Mucosa of descending colon (tissue), 3 donors: Measurements from ENCODE around the gene CREB5. TPM values are rescaled to one million over a fixed set of nuclear protein-coding genes. Genes with fewer than 3 reads are reported as not detected.

ENCODE experiments used
- ATAC-seq: fragments of 200-7000 bp; cut with Tn5 transposase; one replicate; pipeline ENCODE4 v1.9.1; 2020; ENCODE audit warnings: mild to moderate bottlenecking, moderate library complexity
- DNase-seq, 3 donors: peaks; one replicate each; pipeline ENCODE4 v3.0.0-alpha.2; 2020
- H3K36me3 ChIP-seq: fragments of 200-600 bp; one replicate; pipeline ENCODE4 v1.8.0; 2021; ENCODE audit warnings: low read depth, mild to moderate bottlenecking
- H3K4me1 ChIP-seq: fragments of 200-600 bp; one replicate; pipeline ENCODE4 v1.8.0; 2021; ENCODE audit warnings: low read depth, mild to moderate bottlenecking
- H3K4me3 ChIP-seq: fragments of 200-600 bp; one replicate; pipeline ENCODE4 v1.8.0; 2021; ENCODE audit warnings: mild to moderate bottlenecking
- H3K9me3 ChIP-seq: fragments of 200-600 bp; one replicate; pipeline ENCODE4 v1.8.0; 2021; ENCODE audit warnings: mild to moderate bottlenecking
- intact Hi-C, 2 donors: fragments of 100-400 bp; cut with DNase I in 1 of 2; cut with micrococcal nuclease in 1 of 2; formaldehyde crosslinking; loops; one replicate each; pipeline versions ENCODE4 v1.11.0 to v1.11.1; 2022; cut with DNase I, micrococcal nuclease
- total RNA-seq, 3 donors: library from RNA; stranded (reverse); fragmentation: NEBNext Ultra II Directional in 2 of 3; extraction: Animal tissue kit (Norgen Biotek cat#: 25700) in 2 of 3; gene quantifications; one replicate each; pipeline versions ENCODE4 v1.2.1 to v1.2.4, GENCODE V29; 2021 to 2023
- TF ChIP-seq, protein P1 (sequence below): fragments of 200-600 bp; IDR thresholded peaks from one replicate; pipeline ENCODE4 v1.8.0; 2022; ENCODE audit warnings: antibody characterized with exemption, mild to moderate bottlenecking
- donor health status: DM: no; HTN: no; CAD: no; lungs with moderate emphysema.
- donor health status: DM: no; HTN: no; CAD: no.
- donor health status: DM: no; HTN: yes; CAD: no.

CREB5 gene
- total RNA-seq, 3 donors from 2014 or later = 0.61 to 5.4 (median 1.9) TPM

DNA sequence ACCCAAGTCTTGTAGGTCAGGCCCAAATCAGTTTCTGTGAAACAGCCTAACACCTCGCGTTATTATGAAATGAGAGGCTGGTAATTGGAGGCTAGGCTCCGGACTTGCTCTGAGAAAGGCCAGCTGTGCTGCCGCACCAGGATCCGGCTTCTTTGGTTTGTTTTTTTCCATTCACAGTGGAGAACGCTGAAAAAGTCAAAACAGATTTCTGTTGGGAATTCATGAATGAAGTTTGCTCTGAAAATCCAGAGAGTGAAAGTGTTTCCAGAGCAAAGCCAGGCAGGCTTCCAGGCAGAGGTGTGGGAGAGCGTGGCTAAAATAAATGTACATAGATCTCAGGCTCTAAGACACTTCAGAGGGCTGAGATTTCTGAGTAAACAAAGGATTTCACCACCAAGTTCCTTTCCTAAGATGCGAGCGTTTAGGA, 305.8 kb downstream of the CREB5 start:
- Histone ChIP-seq H3K4me1 (no peaks in the 10 kb centered on the region), H3K4me3 (no peak overlapping the region), H3K9me3 (no peaks in the 10 kb centered on the region), H3K36me3 (no peaks in the 10 kb centered on the region)
- ATAC-seq (no peak), DNase-seq (no peak)
- TF ChIP-seq, protein P1, sequence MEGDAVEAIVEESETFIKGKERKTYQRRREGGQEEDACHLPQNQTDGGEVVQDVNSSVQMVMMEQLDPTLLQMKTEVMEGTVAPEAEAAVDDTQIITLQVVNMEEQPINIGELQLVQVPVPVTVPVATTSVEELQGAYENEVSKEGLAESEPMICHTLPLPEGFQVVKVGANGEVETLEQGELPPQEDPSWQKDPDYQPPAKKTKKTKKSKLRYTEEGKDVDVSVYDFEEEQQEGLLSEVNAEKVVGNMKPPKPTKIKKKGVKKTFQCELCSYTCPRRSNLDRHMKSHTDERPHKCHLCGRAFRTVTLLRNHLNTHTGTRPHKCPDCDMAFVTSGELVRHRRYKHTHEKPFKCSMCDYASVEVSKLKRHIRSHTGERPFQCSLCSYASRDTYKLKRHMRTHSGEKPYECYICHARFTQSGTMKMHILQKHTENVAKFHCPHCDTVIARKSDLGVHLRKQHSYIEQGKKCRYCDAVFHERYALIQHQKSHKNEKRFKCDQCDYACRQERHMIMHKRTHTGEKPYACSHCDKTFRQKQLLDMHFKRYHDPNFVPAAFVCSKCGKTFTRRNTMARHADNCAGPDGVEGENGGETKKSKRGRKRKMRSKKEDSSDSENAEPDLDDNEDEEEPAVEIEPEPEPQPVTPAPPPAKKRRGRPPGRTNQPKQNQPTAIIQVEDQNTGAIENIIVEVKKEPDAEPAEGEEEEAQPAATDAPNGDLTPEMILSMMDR = no peak
- intact Hi-C loops = no loop called here

DNA sequence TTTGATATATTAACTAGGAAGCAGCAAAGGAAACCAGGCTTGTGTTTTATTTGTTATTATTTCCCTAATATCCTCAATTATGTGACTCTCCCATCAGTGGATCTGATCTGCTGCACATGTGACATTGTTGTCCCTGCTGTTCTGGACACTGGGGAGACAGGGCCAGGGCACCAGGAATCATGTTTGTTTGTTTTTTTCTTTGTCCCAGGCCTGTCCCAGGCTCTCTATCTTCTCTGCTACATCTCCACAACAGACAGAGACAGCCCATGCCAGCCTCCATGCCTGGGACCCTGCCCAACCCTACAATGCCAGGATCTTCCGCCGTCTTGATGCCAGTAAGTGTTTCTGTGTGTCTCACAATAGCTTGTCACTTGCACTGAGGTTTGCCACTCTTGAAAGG, 306.2 kb downstream of the CREB5 start:
- no peak for ATAC-seq
- intact Hi-C loops = no loop called here

DNA sequence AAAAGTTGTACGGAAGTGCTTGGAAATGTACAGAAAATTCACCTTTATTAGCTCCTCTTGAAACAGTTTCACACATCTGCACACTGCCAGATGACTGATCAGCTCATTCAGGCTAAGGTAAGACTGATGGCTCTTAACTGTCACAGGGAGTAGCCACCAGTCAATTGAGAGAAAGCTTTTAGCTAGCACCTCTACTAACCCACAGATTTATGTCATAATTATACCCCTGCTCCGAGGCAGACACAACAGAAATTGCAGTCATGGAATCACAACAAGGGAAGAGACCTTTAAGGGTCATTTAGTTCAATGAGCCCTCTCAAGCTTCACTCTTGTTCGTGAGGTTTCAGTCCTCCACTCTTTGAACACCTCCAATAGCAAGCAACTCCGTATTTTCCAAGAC, 310.4 kb downstream of the CREB5 start:
- intact Hi-C loops = no loop called here
- DNase-seq = no peak
- H3K4me3 ChIP-seq = no peak overlapping the region
- no peaks in the 10 kb centered on the region for H3K36me3 ChIP-seq
- no peaks in the 10 kb centered on the region for H3K9me3 ChIP-seq
- TF ChIP-seq, protein P1 = no peak
- no peak for ATAC-seq
- H3K4me1 ChIP-seq = no peaks in the 10 kb centered on the region

More for the DNA sequence above, 306.2 kb downstream of the CREB5 start:
- TF ChIP-seq, protein P1 = no peak
- DNase-seq = no peak
- Histone ChIP-seq H3K9me3 (no peaks in the 10 kb centered on the region), H3K4me1 (no peaks in the 10 kb centered on the region), H3K4me3 (no peak overlapping the region), H3K36me3 (no peaks in the 10 kb centered on the region)

DNA sequence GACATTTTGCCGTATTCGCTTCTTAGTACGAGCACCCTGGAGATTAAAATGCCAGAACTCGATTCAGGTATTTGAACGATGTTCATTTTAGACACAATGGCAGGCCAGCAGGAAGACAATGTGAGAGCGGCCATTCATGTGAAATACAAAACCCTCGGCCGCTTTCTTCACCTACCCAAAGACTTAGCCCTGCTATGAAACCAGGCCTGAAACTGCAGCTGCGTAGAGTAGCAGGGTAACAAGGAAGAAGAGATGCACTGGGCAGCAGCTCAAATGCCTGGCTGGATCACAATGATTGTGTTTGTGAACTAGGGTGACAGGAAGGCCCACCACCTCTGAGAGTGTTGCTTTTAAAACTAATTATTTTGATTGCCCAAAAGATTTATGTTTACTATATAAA, 311.0 kb downstream of the CREB5 start:
- no peaks in the 10 kb centered on the region for H3K9me3 ChIP-seq

DNA sequence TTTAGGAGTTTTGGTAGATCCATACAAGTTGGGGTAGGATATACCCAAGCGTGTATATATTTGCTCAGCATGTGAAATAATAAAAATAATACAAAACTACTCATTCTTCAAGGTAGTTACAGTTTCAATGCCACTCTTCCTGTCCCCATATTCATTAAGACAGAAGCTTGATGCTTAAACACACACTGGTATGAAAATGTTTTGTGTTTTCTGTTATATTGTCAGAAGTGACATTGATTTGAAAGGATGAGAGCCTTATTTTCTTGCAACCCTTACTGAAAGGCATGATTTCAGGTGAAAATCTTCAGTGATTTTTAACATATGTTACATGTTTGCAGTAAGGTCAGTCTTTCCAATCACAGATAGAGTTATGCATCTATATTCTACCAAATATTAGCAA, 312.2 kb downstream of the CREB5 start:
- no peak for ATAC-seq
- no peaks in the 10 kb centered on the region for H3K4me1 ChIP-seq
- TF ChIP-seq, protein P1 = no peak
- intact Hi-C loops = no loop called here
- H3K9me3 ChIP-seq = no peaks in the 10 kb centered on the region
- no peak for DNase-seq
- H3K4me3 ChIP-seq = no peak overlapping the region
- no peaks in the 10 kb centered on the region for H3K36me3 ChIP-seq

More for the DNA sequence above, 311.0 kb downstream of the CREB5 start:
- TF ChIP-seq, protein P1 = no peak
- Histone ChIP-seq H3K4me3 (no peak overlapping the region), H3K36me3 (no peaks in the 10 kb centered on the region), H3K4me1 (no peaks in the 10 kb centered on the region)
- ATAC-seq (no peak), DNase-seq (no peak)
- intact Hi-C loops = no loop called here

DNA sequence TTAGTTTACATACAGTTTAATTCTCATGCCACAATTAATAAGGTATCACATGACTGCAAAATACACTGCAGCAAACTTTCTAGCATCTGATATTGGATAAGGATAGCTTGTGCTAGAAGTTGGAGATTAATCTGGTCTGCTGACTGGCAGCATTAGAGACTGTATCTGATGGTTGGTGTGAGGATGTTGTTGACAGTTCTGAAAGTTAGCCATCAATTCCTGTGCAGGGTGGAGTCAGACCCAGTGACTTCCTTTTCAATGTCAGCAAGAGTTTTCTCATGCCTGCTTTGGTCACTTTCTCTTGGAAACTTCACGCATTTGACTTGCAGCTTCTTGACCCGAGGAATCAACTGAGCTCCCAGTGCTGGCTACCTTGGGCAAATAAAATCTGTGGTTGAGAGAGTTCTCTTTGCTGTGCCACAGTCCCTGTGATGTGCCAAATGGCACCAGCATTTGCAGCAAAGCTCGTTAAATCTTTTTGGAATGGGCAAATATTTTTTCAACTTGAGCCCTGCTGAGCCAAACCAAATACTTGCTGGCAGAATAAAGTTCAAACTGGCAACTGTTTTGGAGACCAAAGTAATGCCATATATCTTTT, 312.8 kb downstream of the CREB5 start:
- DNase-seq (no peak), ATAC-seq (no peak)
- H3K4me3 ChIP-seq = no peak overlapping the region
- intact Hi-C loops = no loop called here
- TF ChIP-seq, protein P1 = no peak
- no peaks in the 10 kb centered on the region for H3K4me1 ChIP-seq
- no peaks in the 10 kb centered on the region for H3K36me3 ChIP-seq
- no peaks in the 10 kb centered on the region for H3K9me3 ChIP-seq
